Fibroblast of mammary gland (primary cell): ENCODE data around the gene CD84.

Experiments used
- DNase-seq: peaks from one replicate; pipeline ENCODE4 v3.0.0-alpha.2; 2010; ENCODE audit warnings: low read depth
- H3K4me3 ChIP-seq: 2 replicates; pipeline ENCODE4 v1.5.1; 2011; ENCODE audit warnings: low read depth, mild to moderate bottlenecking, low read length, moderate library complexity; ENCODE audit not compliant: control insufficient read depth
- CTCF ChIP-seq: conservative IDR thresholded peaks from 2 replicates; pipeline ENCODE4 v1.5.1; 2011; ENCODE audit warnings: low read depth, low read length, inconsistent platforms; ENCODE audit not compliant: control insufficient read depth, insufficient read depth

Gene CD84

GRCh38 chr1:160608941-160609340, 29.6 kb upstream of the CD84 start:
- no peak for TF ChIP-seq CTCF
- DNase-seq, result no peak

GRCh38 chr1:160608514-160608913, 29.2 kb upstream of the CD84 start:
- H3K4me3 ChIP-seq, result no peak overlapping the region
- DNase-seq, result no peak
- no peak for TF ChIP-seq CTCF

More at GRCh38 chr1:160608941-160609340, 29.6 kb upstream of the CD84 start:
- no peak overlapping the region for H3K4me3 ChIP-seq

GRCh38 chr1:160608057-160608456, 28.8 kb upstream of the CD84 start:
- no peak overlapping the region for H3K4me3 ChIP-seq
- DNase-seq, result no peak
- TF ChIP-seq CTCF, result no peak

- DNase-seq, result no peak
- TF ChIP-seq CTCF, result no peak
- H3K4me3 ChIP-seq, result no peak overlapping the region
Measured at GRCh38 chr1:160607672-160608032, 28.4 kb upstream of the CD84 start.

GRCh38 chr1:160607011-160607671, 27.8 kb upstream of the CD84 start:
- peak; percentile 75 for DNase-seq
- peak; percentile 70 for TF ChIP-seq CTCF
- no peak overlapping the region for H3K4me3 ChIP-seq

- DNase-seq, result no peak
- no peak overlapping the region for H3K4me3 ChIP-seq
- no peak for TF ChIP-seq CTCF
Measured at GRCh38 chr1:160606611-160607010, 27.3 kb upstream of the CD84 start.
